Activated CD4-positive, CD25-positive, alpha-beta regulatory T cell treated with anti-CD3 and anti-CD28 coated beads, Interleukin-2, amount 50 U/mL, for 16 hours (primary cell): ENCODE measurements around the gene SDK1.

ENCODE experiments used
- DNase-seq: peaks from one replicate; pipeline ENCODE4 v3.0.0-alpha.2; 2020; ENCODE audit warnings: low read depth, low spot score

Gene SDK1

GRCh38 chr7:3518546-3518945 is 217.5 kb downstream of the SDK1 start:
- no peak for DNase-seq

GRCh38 chr7:3520206-3520605 is 219.2 kb downstream of the SDK1 start:
- no peak for DNase-seq

- DNase-seq = no peak
Observed at GRCh38 chr7:3527496-3528124, 226.6 kb downstream of the SDK1 start.

- no peak for DNase-seq
Observed at GRCh38 chr7:3533040-3533439, 232.0 kb downstream of the SDK1 start.

GRCh38 chr7:3537210-3537875 is 236.3 kb downstream of the SDK1 start:
- DNase-seq = no peak

GRCh38 chr7:3538041-3538440 is 237.0 kb downstream of the SDK1 start:
- no peak for DNase-seq

GRCh38 chr7:3540456-3541220 is 239.6 kb downstream of the SDK1 start:
- no peak for DNase-seq

- no peak for DNase-seq
Observed at GRCh38 chr7:3544202-3544601, 243.2 kb downstream of the SDK1 start.

- DNase-seq = no peak
Observed at GRCh38 chr7:3548815-3549214, 247.8 kb downstream of the SDK1 start.

GRCh38 chr7:3549601-3550000 is 248.5 kb downstream of the SDK1 start:
- DNase-seq = no peak

- DNase-seq = no peak
Observed at GRCh38 chr7:3551536-3551935, 250.5 kb downstream of the SDK1 start.

- DNase-seq = no peak
Observed at GRCh38 chr7:3552499-3552898, 251.4 kb downstream of the SDK1 start.

GRCh38 chr7:3558400-3558799 is 257.3 kb downstream of the SDK1 start:
- no peak for DNase-seq

- no peak for DNase-seq
Observed at GRCh38 chr7:3559278-3559677, 258.2 kb downstream of the SDK1 start.

- no peak for DNase-seq
Observed at GRCh38 chr7:3560495-3560894, 259.4 kb downstream of the SDK1 start.

- no peak for DNase-seq
Observed at GRCh38 chr7:3561932-3562331, 260.9 kb downstream of the SDK1 start.

- DNase-seq = no peak
Observed at GRCh38 chr7:3564231-3564630, 263.2 kb downstream of the SDK1 start.

GRCh38 chr7:3568516-3568915 is 267.5 kb downstream of the SDK1 start:
- no peak for DNase-seq

- DNase-seq = no peak
Observed at GRCh38 chr7:3569643-3570042, 268.6 kb downstream of the SDK1 start.

GRCh38 chr7:3573151-3573550 is 272.1 kb downstream of the SDK1 start:
- DNase-seq = no peak

GRCh38 chr7:3574386-3574785 is 273.3 kb downstream of the SDK1 start:
- no peak for DNase-seq

- no peak for DNase-seq
Observed at GRCh38 chr7:3575753-3576531, 274.9 kb downstream of the SDK1 start.
